ENCODE data around the gene PTGR3.

Gene PTGR3

DNA sequence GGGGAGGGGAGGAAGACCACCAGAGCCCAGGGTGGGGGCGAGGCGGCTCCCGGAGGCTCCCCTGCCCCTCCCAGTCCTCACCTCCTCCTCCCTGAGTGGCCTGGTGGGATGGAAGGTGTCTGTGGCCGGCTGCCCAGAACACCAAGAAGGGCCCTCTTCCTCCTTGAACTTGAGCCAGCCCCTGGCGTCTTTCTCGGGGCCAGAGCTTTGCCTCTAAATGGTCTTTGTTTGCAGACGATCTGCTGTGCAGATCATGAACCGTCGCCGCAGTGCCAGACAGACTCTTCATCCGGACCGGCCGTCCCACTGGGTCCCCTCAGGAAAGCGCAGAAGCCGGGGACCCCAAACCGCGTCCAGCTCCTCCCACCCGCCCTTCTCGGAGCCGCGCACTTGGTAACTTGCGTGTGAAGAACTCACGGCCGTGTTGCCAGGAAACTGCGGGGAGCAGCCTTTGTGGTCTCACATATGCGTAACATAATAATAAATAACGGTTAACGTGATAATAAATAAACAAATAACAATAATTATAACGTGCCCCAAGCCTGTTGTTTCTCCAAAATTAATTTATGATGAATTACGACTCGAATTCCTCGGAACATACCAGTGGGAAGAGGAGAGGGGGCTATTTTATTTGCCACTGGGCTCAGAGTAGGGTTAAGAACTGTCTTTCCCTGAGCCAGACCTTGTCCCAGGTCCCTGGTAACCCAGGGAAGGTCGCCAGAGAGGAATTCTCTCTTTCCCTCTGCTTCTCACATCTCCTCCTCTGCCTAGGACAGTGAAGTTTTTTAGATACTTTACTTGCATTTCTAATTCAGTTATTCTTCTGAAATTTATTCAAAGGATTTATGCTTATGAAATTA, 41.0 kb downstream of the PTGR3 start:
- peak; percentile 2 for DNase-seq

DNA sequence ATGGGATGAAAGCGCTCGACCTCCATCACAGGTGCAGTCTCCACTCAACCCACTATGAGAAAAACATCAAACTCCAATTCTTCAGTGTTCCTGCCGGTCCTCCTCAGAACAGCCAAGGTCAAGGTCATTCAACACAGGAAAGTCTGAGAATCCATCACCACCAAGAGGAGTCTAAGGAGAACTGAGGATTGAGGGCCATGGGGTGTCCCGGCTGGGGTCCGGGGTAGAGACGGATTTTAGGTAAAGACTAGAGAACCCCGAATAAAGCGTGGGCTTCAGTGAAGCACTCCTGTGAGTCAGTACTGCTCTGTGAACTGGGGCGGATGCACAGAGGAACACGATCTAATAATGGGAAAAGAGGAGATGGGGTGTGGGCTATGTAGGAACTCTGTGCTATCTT, 41.8 kb downstream of the PTGR3 start:
- DNase-seq = no peak

DNA sequence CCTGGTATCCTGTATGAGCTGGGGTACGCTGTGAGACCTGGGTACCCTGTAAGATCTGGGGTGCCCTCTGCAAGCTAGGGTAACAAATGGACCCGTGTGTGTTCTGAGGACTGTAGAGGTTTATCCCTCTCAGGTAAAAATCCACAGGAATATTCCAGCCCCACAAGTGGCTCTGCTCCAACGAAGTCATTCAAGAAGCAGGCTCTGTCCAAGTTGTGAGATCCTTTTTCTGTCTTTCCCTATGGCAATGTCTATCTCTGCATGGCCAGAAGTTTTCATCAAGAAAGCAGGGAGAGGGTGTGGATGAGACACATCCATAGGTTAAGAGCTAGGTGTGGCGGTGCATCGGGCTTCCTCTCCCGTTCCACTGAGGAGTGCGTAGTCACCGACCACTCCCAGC, 43.0 kb downstream of the PTGR3 start:
- no peak for DNase-seq

DNA sequence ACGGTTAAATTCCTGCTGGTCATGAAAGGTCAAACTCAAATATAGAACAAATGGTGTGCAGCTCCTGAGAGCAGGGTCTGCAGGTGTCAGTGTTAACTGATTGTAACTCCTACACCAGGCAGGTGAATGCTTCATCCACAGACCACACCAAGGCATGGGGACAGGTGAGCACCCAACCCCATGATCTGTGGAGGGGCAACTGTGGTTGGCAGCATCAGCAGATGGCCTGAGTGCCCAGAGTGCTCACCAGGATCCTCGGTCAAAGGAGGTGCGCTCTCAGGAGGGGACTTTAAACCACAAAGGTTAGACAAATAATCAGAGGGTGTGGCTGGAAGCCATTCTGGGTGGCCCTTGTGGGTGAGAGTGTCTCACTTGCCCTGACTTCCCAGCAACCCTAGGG, 44.5 kb downstream of the PTGR3 start:
- no peak for DNase-seq

DNA sequence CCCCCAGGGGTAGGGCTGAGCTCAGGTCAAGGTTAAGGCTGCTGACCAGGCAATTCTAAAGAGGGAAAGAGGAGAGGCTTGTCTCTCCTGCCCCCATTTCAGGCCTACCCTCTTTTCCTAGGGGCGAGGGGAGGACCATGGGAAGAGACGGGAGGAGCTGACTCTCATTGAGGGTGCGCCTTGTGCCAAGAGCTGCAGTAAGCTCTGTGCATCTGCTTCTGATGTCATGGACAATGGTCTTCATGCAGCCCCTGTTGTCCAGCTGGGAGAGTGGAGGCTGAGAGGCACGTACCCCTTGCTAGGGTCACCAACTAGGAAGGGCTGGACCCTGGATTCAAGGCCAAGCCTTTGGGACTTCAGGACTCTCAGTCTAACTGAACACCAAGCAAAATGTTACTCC, 45.2 kb downstream of the PTGR3 start:
- DNase-seq = no peak

DNA sequence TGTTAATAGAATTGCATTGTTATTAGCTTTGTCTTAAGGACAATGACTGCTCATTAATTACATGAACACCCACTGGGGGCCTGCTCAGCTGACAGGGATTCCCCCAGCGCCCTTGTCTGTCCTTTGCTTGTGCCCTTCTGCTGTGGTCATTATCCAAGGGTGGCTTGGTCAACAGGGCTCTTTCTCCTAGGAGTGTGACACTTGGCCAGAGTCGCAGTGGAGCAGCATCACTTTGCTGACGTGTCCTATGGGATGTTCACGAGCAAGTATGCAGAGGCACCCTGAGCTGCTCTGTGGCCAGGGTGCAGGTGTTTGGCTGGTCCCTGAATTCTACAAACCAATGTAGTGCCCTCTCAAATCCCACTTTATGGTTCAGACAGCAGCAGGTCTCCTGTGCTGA, 46.0 kb downstream of the PTGR3 start:
- no peak for DNase-seq

DNA sequence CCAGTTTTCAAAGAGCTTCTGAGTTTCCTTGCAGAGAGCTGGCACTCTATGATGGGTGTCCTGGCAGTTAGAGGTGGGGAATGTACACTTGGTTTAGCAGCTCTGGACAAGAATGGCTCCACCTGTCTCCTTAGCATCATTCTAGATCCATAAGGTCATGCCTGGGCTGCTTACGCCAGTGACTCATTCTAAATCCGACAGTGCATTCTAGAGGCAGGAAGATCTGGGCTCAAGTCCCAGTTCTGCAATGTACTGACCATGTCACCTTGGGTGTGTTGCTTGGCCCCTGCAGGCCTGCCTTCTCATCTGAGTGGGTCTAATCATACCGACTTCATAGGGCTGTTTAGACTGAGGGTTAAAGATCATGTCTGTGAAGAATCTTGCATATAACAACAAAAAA, 46.5 kb downstream of the PTGR3 start:
- no peak for DNase-seq

DNA sequence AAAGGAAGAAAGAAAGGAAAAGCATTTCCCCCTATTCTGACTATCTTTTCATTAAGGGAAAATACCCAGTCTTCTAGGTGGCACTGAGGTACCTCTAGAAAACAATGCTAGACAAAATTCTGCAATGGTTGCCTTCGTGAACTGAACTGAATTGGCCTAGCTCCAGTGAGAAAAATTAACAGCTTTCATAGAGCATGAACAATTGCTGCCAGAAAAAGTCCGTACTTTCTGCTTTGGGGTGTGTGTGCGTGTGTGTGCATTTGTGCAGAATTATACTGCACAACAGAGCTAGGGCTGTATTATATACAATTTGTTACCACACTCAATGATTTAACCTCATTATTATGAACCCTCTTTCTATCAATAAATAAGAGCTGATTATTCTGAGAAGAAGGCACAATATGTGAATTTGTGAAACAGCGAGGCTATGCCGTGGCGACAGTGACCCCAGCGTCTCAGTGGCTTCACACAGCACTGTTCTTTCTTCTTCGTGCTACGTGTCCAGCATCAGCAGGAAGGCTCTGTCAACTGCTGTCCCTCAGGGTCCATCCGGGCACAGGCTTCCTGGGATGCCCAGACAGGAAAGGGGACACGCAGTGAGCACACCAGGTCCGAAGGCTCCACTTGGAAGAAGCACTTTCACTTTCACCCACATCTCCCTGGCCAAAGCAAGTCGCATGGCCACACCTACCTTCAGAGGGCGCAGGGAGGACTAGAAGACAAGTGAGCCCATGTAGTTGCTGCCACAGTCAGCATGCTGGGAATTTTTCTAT, 47.5 kb downstream of the PTGR3 start:
- peak; percentile 42 for DNase-seq

DNA sequence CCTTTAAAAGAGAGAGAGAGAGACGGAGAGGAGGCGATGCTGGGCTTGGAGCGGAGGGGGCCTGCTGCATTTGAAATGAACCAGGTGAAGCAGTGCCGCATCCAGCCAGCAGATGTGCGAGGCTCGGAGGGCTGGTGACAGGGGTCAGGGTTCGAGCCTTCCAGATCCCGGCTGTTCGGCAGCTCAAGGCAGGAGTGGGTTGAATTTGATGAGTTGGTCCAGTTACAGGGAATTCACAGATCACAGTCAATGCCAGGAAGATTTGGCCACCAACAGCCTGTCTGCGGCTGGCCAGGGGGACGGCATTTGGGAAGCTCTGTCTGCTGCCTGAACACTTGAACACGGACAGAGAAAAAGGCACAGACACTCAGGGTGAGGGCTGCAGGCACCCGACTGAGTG, 48.6 kb downstream of the PTGR3 start:
- no peak for DNase-seq

DNA sequence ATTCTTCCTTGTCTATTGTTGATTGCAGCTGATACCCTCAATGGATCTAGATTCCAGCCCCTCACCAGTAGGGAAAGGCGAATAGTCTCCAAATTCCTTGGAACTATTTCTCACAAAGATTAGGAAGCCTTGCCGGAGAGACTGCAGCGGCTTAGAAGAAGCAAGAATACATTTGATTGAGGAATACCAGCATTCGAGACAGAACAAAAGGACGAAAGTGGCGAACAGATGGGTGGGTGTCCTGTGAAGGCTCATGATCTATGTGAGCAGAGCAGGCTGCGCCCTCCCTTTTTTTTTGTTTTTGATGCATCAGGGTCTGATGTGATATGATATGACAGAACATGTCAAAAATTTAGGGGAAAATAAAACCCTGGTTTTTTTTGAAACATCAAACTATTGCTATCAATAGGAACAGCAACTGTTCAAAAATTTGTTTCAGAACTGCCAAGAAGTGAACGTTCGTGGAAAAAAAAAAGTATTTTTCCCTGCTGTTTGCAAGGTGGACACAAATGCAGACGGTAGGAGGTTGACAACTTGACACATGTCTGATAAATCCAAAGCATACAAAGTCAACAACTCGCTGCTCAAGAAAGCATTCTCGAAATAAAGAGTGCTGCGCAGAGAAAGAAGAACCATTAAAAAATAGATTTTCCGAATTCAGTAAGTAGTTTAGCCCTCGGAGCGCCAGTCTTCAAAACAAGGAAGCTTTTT, 49.1 kb downstream of the PTGR3 start:
- DNase-seq = no peak

DNA sequence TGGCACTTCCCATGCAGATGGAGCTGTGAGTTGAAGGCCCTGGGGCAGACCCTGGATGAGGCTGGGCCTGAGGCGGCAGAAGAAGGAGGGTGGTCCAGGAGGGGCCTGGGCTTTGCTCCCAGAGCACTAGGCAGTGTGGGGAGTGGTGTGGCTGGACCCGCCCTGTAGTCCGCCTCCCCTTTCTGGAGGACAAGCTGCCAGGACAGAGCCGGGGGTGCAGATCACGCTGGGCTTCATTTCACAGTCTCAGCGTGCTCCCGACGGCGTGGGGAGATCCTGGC, 49.8 kb downstream of the PTGR3 start:
- no peak for DNase-seq
